HG03196 (cell line): ENCODE results near the gene DZANK1.
"Not testable (repeated sequence)": the region's sequence is repeated elsewhere in the genome, so short reads cannot be mapped to it uniquely, and the experiment has no call there.

Source experiments
- ATAC-seq: cut with Tn5 transposase; IDR thresholded peaks from one replicate; pipeline ENCODE4 v1.9.1; 2021; ENCODE audit not compliant: unreplicated experiment

Gene DZANK1

DNA sequence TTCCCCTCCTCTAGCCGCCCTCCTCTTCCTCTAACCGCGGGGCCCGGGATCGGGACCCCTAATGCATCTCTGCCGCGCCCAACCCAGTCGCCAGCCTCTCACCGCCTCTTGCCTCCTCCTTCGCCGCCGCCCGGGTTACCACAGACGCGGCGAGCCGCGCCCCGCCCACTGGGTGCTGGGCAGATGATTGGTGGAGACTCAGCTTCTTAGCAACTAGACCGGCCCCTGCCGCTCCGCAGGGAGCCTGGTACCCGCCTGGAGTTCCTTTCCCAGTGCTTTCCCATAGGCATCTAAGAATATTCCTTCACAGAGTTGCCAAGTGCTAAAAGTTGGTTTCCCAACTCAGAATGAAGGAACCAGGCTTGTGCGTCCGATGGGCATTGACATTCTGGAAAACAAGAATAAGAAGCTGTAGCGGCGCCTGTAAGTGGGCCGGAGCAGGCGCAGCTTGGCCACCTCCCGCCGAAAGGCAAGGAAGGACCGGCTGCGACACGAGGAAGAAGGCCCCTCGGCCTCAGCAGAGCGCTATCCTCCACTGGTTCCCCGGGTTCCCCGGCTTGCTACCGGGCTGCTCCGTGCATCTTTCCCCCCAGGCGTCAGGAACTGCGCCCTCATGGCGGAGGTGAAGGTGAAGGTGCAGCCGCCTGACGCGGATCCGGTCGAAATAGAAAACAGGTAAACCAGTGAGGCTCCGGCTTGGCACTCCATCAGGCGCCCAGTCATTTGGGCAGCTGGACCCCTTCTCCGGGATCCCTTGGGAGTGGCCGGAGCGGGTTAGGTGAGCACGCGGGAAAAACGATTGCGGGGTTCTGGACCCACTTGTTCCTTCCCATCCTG, at the start of gene DZANK1, which contains the start of gene POLR3F:
TSS of gene DZANK1 (minus strand) at position 137 of the 837 bp plus-strand sequence. CDS start 1,672 bp downstream, outside the sequence.
TSS of gene POLR3F (plus strand) at position 497 of the 837 bp plus-strand sequence. CDS start at position 614, 117 bp downstream.
- peak; percentile 96 for ATAC-seq

GRCh38 chr20:18515973-18516372, 49.1 kb upstream of the DZANK1 start:
- no peak for ATAC-seq

DNA sequence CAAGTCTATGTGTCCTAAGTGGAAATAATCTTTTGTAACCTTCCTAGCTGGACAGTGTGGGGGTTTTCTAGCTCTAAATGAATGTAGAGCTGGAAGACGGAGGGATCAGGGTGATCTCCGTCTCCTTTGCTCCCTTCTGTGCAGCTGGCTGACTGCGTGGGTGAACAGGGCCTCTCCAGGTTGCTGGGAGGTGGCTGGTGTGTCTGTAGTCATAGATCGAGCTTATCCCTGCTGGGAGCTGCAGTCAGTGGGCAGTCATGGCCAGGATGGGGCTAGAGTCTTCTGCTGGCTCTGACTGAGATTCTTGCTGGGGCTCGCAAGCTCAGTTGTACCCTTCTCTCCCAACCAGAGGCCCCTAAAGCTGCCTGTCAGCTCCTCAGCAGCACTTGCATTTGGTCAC, 47.3 kb upstream of the DZANK1 start:
- ATAC-seq, result no peak

GRCh38 chr20:18513208-18513607, 46.4 kb upstream of the DZANK1 start:
- ATAC-seq, result no peak

- ATAC-seq, result no peak
Measured at GRCh38 chr20:18511571-18511970, 44.7 kb upstream of the DZANK1 start.

DNA sequence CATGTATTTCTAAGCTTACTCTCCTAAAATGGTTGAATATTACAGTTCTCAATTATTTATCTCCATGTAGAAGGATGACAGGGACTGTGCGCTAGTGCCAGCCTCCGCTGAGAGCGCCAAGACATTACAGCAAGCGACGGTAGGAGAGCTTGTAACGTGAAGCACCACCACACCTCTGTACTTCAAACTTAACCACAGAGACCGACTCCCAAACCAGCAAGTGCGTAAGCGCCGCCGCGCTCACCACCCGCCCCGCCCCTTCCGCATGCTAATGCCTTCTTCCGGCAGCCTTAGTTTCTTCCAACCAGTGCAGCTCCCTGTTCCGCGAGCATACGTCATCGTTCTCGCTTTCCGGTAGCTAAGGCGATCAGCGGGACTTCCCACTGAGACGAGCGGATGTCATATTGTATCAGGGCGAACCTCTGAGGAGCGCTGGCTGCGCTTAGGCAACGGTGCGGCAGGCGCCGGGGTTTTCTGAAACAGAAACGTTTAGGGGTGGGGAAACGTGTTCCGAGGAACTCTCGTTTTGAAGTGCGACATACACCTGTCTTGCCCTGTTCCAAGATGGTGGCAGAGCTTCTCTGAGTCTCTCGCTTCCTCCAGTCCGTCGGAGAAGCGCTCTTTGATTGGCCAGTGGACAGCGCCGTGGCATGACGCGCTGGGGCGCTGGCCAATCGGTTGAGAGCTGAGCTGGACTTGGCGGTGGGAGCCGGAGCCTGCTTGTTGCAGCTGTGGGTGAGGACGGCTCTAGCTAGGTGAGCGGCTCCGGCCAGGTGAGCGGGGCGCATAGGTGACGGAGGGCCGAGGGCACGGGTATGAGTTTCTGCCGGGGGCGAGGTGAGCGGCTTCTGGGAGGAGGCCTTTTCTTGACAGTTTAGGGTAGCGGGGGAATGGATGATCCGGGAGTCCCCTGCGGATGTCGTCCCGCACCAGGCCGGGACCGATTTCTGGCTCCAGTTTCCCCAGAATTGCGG, 40.7 kb upstream of the DZANK1 start, which contains the start of gene SEC23B:
TSS of gene SEC23B (plus strand) at position 723 of the 974 bp plus-strand sequence. CDS start 2,896 bp downstream, outside the sequence.
- peak; percentile 95 for ATAC-seq

GRCh38 chr20:18506744-18507143, 39.9 kb upstream of the DZANK1 start:
- ATAC-seq, result no peak

DNA sequence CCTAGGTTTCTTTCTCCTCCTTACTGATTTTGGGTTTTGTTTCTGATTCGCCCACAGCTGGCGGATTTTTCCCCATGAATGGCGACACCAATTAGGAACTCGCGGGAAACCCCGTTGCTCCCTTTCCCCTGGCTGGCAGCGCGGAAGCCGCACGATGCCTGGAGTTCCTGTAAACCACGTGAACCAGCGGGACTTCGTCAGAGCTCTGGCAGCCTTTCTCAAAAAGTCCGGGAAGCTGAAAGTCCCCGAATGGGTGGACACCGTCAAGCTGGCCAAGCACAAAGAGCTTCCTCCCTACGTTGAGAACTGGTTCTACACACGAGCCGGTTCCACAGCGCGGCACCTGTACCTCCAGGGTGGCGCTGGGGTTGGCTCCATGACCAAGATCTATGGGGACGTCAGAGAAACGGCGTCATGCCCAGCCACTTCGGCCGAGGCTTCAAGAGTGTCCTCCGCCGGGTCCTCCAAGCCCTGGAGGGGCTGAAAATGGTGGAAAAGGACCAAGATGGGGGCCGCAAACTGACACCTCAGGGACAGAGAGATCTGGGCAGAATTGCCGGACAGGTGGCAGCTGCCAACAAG, 37.7 kb upstream of the DZANK1 start:
- no peak for ATAC-seq

GRCh38 chr20:18501672-18502071, 34.8 kb upstream of the DZANK1 start:
- not testable (repeated sequence) for ATAC-seq

DNA sequence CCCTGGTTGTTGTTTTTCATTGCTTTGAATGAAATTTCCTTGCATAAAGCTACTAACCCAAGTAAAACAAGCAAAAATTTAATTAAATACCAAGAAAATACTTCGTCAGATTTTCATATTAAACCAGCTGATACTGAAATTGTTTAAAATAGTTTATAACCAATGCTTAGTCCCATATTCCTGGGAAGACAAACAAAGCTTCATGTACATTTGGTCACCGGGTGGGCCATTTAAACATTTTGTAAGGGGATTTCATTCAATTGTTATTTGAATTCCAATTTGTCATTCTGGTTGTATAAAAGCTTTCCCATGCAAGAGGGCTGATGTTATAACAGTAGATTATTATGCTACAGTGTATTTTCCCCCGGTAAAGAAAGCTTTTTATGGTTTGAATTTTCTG, 30.8 kb upstream of the DZANK1 start:
- ATAC-seq, result no peak

DNA sequence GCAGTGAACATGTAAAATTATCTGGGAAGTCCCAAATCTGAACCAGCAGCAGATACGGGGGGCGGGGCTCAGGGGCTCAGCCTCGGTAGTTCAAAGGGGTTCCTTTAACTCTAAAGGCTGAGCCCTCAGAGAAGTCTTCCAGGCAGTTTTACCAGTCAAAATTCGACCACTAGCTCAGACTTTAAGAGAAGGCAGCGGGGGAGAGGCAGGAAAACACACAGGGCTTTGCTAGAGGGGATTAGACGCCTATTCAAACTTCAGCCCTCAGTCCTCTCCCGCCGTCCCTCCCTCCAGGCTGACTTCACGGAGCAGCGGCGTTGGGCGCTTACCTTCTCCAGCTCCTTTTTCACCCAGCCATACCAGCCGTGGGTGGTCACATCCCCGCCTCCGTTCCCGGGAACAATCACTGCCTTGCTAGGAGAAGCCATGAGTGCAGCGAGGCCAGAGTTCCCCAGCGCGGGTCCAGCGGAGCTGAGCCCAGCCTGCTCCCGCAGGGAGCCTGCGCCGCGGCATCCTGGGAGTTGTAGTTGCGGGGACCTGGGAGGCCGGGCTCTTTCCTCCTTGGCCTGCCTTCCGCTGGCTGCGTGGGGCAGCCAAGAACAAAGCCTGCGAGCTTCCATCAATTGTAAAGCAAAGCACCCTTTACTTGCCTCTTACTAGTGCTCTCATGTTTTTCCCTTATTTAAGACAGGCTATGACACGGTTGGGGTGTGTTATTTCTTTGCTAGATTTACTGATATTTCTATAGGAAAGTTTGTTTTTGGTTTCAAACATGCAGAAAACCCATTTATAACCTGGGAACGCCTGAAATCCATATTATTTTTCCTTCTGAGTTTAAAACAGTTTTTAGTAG, 30.1 kb upstream of the DZANK1 start, which contains the start of gene RBBP9:
TSS of gene RBBP9 (minus strand) at position 486 of the 853 bp plus-strand sequence. CDS start at position 428, 58 bp downstream.
- peak; percentile 97 for ATAC-seq

GRCh38 chr20:18496042-18496441, 29.2 kb upstream of the DZANK1 start:
- ATAC-seq, result no peak

- ATAC-seq, result no peak
Measured at GRCh38 chr20:18488301-18488700, 21.5 kb upstream of the DZANK1 start.

GRCh38 chr20:18481596-18481995, 14.8 kb upstream of the DZANK1 start:
- ATAC-seq, result no peak

GRCh38 chr20:18477821-18478220, 11.0 kb upstream of the DZANK1 start:
- ATAC-seq, result no peak

DNA sequence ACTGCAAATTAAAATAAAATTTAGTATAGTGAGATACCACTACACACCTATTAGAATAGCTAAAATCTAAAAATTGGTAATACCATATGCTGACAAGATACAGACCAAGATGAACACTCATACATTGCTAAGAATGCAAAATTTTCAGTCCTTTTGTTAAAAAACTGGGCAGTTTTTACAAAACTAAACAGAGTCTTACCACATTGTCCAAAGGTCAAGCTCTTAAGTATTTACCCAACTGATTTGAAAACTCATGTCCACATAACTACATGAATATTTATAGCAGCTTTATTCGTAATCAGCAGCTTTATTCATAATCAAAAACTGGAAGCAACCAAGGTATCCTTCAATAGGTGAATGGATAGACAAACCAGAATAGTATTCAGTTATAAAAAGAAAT, 10.4 kb upstream of the DZANK1 start:
- ATAC-seq, result no peak

- ATAC-seq, result no peak
Measured at GRCh38 chr20:18466574-18466893, 296 bp downstream of the DZANK1 start.

DNA sequence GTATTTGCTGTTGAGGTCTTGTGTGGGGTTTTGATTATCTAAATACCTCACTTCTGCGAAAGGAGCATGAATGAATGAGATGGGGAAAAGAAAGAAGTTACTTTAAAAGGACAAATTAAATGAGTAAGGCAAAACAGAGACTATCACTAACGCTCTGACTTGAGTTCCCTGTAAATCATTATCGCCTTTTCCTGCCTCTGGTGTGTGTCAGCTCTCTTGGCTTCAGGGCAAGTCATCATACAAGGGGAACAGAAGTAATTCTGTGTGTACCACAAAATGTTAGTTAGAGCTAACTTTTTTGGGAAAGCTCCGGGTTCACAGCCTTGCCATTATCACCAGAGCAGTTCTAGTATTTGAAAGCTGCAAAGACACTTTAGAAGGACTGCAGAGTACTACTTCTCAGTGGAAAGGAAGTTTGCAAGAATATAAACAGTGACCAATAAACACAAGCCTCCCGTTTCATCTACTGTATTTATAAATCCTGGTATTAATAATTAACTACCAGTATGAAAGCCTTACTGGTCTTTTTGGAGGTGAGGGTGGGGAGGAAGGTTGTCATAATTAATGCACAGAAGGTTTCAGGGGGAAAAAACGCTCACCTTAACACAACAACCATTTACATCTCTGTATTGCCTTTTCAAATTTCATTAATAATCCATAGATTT, 1.2 kb downstream of the DZANK1 start:
- no peak for ATAC-seq

GRCh38 chr20:18456600-18456999, 10.2 kb downstream of the DZANK1 start:
- ATAC-seq, result no peak

DNA sequence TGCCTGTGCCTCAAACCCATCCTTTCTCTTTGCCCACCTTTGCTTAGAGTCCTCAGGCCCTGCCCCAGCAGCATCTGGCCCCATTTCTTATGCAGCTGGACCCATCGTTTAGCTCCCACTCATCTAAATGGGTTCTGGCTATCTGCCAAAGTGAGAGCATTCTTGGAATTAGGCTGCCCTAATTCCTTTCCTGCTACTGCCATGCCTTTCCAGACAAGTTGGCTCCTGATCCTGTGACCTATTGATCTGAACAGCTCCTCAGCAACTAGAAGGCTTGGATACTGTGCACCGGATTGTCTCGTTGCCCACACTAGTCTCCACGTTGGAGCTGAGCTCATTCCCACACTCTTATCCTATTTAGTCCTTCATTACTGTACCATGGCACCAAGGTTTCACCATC, 22.9 kb downstream of the DZANK1 start:
- ATAC-seq, result no peak
